MM.1S (cell line): ENCODE results near the gene BRD1.

Experiments used
- CTCF ChIP-seq: fragments of 300-600 bp; sonication (generic); IDR thresholded peaks from 2 replicates; pipeline ENCODE4 v1.5.1; 2016; ENCODE audit warnings: antibody characterized with exemption, low read length, mixed read lengths
- EZH2 ChIP-seq: fragments of 300-600 bp; sonication (generic); optimal IDR thresholded peaks from 2 replicates; pipeline ENCODE3; 2017; ENCODE audit warnings: low read depth, mild to moderate bottlenecking, antibody characterized with exemption, low read length, mixed read lengths
- EZH2phosphoT487 ChIP-seq: fragments of 300-600 bp; sonication (generic); IDR thresholded peaks from 2 replicates; pipeline ENCODE4 v1.6.1; 2018; ENCODE audit warnings: antibody characterized with exemption, low read length

- TF ChIP-seq EZH2 (no peak), CTCF (no peak), EZH2phosphoT487 (no peak)
Measured at GRCh38 chr22:49801391-49802060, 26.1 kb downstream of the BRD1 start.
